Progenitor cell of endocrine pancreas (in vitro differentiated cells): ENCODE measurements around the gene LRP11. TPM values are rescaled to one million over a fixed set of nuclear protein-coding genes. Genes with fewer than 3 reads are reported as not detected.
A peak's percentile ranks its signal among the peaks of the same experiment; 100 is the strongest.

Experiments
- DNase-seq: peaks from one replicate; pipeline ENCODE4 v3.0.0; 2021; ENCODE audit warnings: low spot score; ENCODE audit not compliant: unreplicated experiment
- H3K27ac Mint-ChIP-seq: 2 replicates; pipeline ENCODE4 v1.8.0; 2021; ENCODE audit warnings: mild to moderate bottlenecking, moderate library complexity, mixed read lengths
- H3K27me3 Mint-ChIP-seq: 2 replicates; pipeline ENCODE4 v1.8.0; 2021; ENCODE audit warnings: mixed read lengths
- H3K36me3 Mint-ChIP-seq: 2 replicates; pipeline ENCODE4 v1.8.0; 2022; ENCODE audit warnings: mixed read lengths; ENCODE audit not compliant: insufficient read depth
- H3K4me1 Mint-ChIP-seq: 2 replicates; pipeline ENCODE4 v1.8.0; 2021; ENCODE audit warnings: low read depth, mixed read lengths
- H3K4me3 Mint-ChIP-seq: 2 replicates; pipeline ENCODE4 v1.8.0; 2021; ENCODE audit warnings: low read depth, mild to moderate bottlenecking, moderate library complexity, mixed read lengths
- H3K9me3 Mint-ChIP-seq: 2 replicates; pipeline ENCODE4 v1.8.0; 2021; ENCODE audit warnings: low read depth, mixed read lengths
- total RNA-seq: library from RNA; stranded (reverse); gene quantifications from 2 replicates; pipeline ENCODE4 v1.2.1, GENCODE V29; 2021
- TF ChIP-seq, protein P1 (sequence below): fragments of 200-600 bp; sonication (generic); IDR thresholded peaks from one replicate; pipeline ENCODE4 v1.5.0; 2021; ENCODE audit warnings: antibody characterized with exemption, mild to moderate bottlenecking; ENCODE audit not compliant: unreplicated experiment

Gene LRP11
- total RNA-seq, 1 donor from 2014 or later, result 63.3 TPM

DNA sequence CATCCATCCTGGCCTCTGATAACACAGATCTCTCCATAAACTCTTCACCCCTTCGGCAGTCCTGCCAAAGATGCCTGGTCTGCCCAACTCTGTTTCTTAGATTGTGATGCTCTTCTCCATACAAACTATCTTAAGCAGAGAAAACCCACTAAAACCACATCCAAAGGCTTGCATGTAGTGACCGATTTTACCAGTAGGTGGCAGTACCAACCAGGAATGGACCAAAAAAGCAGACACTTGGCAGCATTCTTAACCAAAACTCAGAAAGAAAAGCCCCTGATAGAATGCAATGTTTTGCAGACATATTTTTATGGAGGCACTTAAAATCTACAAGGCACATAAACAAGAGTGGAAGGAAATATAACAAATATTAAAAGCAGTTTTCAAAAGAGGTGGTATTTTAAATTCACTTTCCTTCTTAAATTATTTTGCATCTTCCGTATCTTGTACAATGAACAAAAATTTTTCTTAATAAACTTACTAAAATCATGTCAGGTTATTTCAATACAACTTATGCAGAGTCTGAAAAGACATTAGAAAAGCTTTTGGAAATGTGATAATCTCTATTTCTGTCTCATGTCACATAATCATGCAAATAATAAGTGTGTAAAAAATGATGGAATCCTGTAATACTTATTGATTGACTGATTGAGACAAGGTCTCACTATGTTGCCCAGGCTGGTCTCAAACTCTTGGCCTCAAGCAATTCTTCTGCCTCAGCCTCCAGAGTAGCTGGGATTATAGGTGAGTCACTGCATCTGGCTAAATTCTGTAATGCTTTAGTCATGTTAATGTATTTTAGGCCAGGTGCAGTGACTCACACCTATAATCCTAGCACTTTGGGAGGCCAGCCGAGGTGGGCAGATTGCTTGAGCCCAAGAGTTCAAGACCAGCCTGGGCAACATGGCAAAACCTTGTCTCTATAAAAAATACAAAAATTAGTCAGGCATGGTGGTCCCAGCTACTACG, 29.4 kb downstream of the LRP11 start:
- peaks cover 13% of the 10 kb centered on the region for H3K4me1 Mint-ChIP-seq
- TF ChIP-seq, protein P1, sequence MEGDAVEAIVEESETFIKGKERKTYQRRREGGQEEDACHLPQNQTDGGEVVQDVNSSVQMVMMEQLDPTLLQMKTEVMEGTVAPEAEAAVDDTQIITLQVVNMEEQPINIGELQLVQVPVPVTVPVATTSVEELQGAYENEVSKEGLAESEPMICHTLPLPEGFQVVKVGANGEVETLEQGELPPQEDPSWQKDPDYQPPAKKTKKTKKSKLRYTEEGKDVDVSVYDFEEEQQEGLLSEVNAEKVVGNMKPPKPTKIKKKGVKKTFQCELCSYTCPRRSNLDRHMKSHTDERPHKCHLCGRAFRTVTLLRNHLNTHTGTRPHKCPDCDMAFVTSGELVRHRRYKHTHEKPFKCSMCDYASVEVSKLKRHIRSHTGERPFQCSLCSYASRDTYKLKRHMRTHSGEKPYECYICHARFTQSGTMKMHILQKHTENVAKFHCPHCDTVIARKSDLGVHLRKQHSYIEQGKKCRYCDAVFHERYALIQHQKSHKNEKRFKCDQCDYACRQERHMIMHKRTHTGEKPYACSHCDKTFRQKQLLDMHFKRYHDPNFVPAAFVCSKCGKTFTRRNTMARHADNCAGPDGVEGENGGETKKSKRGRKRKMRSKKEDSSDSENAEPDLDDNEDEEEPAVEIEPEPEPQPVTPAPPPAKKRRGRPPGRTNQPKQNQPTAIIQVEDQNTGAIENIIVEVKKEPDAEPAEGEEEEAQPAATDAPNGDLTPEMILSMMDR, result peak; percentile 89
- no peaks in the 10 kb centered on the region for H3K27me3 Mint-ChIP-seq
- DNase-seq, result peak; percentile 53
- no peak overlapping the region for H3K4me3 Mint-ChIP-seq
- H3K36me3 Mint-ChIP-seq, result peaks cover 23% of the 10 kb centered on the region
- no peaks in the 10 kb centered on the region for H3K9me3 Mint-ChIP-seq
- no peak overlapping the region for H3K27ac Mint-ChIP-seq

DNA sequence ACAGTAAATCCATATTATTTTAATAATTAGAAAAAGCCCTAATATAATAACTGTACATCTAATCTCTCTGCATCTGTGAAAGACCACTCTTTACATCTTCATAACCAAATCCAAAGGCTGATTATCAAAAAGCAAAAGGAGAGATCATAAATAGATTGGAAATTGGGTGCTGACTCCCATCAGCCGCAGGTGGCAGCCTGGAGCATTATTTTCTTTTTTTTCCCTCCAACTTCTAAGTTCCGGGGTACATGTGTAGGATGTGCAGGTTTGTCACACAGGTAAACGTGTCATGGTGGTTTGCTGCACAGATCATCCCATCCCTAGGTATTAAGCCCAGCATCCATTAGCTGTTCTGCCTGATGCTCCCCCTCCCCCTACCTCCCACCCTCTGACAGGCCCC, 30.5 kb downstream of the LRP11 start:
- H3K27me3 Mint-ChIP-seq, result no peaks in the 10 kb centered on the region
- no peak overlapping the region for H3K27ac Mint-ChIP-seq
- H3K9me3 Mint-ChIP-seq, result no peaks in the 10 kb centered on the region
- H3K4me3 Mint-ChIP-seq, result no peak overlapping the region
- TF ChIP-seq, protein P1, result no peak
- peaks cover 20% of the 10 kb centered on the region for H3K36me3 Mint-ChIP-seq
- DNase-seq, result no peak
- peaks cover 13% of the 10 kb centered on the region for H3K4me1 Mint-ChIP-seq

DNA sequence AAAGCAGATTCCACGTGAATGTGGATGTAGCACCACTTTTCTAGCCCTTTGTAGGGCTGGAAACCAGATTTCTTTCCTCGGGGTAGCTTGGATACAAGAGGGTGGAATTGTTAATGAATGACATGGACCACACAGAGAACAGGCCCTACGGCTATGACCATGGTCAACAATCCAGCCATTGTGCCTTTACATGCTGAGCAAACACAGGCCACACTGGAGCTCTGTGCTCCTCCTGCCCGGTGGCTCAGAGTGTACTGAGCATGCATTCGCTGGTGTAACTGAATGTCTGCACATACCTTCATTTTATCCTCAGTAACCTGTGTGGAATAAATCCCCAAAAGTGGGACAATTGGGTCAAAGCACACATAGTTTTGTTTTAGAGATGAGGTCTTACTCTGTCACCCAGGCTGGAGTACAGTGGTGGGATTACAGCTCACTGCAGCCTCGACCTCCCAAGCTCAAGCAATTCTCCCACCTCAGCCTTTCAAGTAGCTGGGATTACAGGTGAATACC, 32.8 kb downstream of the LRP11 start:
- Mint-ChIP-seq H3K27ac (peak overlapping the region; percentile 86), H3K4me1 (peaks cover 13% of the 10 kb centered on the region), H3K4me3 (no peak overlapping the region), H3K27me3 (no peaks in the 10 kb centered on the region), H3K9me3 (no peaks in the 10 kb centered on the region), H3K36me3 (peaks cover 19% of the 10 kb centered on the region)
- DNase-seq, result no peak
- TF ChIP-seq, protein P1, result no peak

DNA sequence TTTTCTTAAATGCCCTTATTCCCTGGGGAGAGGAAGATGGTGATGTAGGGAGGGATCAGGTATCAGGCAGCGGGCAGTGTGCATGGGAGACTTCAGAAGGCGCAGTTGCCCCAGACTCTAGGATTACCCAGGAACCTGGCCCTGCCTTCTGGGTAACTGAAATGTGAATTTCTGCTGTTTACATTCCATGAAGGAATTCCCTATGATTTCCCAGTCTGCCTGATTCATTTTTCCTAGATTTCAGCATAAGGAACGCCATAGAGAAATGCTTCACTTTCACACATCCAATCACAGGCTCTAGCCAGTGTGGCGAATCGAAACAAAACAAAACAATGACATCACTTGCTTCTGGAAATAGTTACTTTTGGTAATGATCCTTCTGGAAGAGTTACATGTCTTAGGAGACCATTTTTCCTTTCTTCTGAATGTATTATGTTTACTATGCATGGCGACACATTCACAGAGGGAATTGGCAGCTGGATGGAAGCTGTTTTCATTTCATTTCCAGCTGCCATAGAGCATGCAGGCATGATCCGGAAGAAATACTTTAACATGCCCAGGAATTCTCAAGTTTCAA, 33.3 kb downstream of the LRP11 start:
- H3K27ac Mint-ChIP-seq, result peak overlapping the region; percentile 86
- H3K4me1 Mint-ChIP-seq, result peaks cover 13% of the 10 kb centered on the region
- no peaks in the 10 kb centered on the region for H3K27me3 Mint-ChIP-seq
- peaks cover 19% of the 10 kb centered on the region for H3K36me3 Mint-ChIP-seq
- TF ChIP-seq, protein P1, result no peak
- no peak overlapping the region for H3K4me3 Mint-ChIP-seq
- DNase-seq, result no peak
- H3K9me3 Mint-ChIP-seq, result no peaks in the 10 kb centered on the region

DNA sequence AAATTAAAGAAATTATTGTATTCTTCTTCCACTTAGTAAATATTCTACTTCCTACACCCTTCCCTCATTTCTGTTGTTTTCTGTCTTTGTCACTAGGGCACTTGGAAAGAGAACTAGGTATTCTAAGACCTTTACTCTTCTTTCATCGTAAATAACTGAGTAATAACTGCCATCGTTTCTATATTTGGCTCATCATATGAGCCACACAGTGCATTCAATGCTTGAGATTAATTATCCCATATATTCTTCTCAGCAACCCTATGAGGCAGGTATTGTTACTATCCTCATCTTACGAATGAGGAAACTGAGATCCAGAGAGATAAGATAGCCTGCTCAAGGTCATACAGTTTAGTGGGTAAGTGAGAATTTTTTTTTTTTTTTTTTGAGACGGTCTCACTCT, 38.9 kb downstream of the LRP11 start:
- peaks cover 20% of the 10 kb centered on the region for H3K36me3 Mint-ChIP-seq
- TF ChIP-seq, protein P1, result no peak
- H3K4me1 Mint-ChIP-seq, result no peaks in the 10 kb centered on the region
- DNase-seq, result no peak
- no peak overlapping the region for H3K27ac Mint-ChIP-seq
- H3K27me3 Mint-ChIP-seq, result no peaks in the 10 kb centered on the region
- H3K9me3 Mint-ChIP-seq, result no peaks in the 10 kb centered on the region
- no peak overlapping the region for H3K4me3 Mint-ChIP-seq
